Spleen (tissue), 7 donors: Measurements from ENCODE around the gene MPP3.

ENCODE experiments used
- CTCF ChIP-seq, 11 experiments: fragments of 200-600 bp in 7 of 11; fragments of 450-650 bp in 4 of 11; sonication (generic) in 4 of 11; IDR thresholded peaks in 8 of 11; conservative IDR thresholded peaks in 3 of 11; 1 replicate in 7 of 11; 2 replicates in 4 of 11; pipeline versions ENCODE4 v1.4.0 to v1.8.0; 2016 to 2021; ENCODE audit warnings: antibody characterized with exemption in 11 of 11, inconsistent platforms in 4 of 11, mild to moderate bottlenecking in 1 of 11
- POLR2A ChIP-seq, 3 donors: fragments of 450-650 bp; IDR thresholded peaks; one replicate each; pipeline ENCODE4 v1.5.1; 2017; ENCODE audit warnings: antibody characterized with exemption in 3 of 3, mild to moderate bottlenecking in 1 of 3
- donor health status: DM: no; HTN: no; CAD: no; lungs with moderate emphysema.
- donor health status: DM: no; HTN: no; CAD: no.
- donor health status: DM: no; HTN: no; CAD: no.

- TF ChIP-seq POLR2A (IDR thresholded peaks at IDR 0.05) (no peak), CTCF (IDR thresholded peaks at IDR 0.05 in 8 of 11, conservative IDR thresholded peaks at IDR 0.05 in 3 of 11) (no peak)
Observed at GRCh38 chr17:43849116-43849515, 16.2 kb upstream of the MPP3 start.
